HG03196 (cell line): ENCODE data around the gene GCLM.
A peak's percentile ranks its signal among the peaks of the same experiment; 100 is the strongest.
"Not testable (repeated sequence)": the region's sequence is repeated elsewhere in the genome, so short reads cannot be mapped to it uniquely, and the experiment has no call there.

Source experiments
- ATAC-seq: cut with Tn5 transposase; IDR thresholded peaks from one replicate; pipeline ENCODE4 v1.9.1; 2021; ENCODE audit not compliant: unreplicated experiment

GCLM gene, protein sequence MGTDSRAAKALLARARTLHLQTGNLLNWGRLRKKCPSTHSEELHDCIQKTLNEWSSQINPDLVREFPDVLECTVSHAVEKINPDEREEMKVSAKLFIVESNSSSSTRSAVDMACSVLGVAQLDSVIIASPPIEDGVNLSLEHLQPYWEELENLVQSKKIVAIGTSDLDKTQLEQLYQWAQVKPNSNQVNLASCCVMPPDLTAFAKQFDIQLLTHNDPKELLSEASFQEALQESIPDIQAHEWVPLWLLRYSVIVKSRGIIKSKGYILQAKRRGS

DNA sequence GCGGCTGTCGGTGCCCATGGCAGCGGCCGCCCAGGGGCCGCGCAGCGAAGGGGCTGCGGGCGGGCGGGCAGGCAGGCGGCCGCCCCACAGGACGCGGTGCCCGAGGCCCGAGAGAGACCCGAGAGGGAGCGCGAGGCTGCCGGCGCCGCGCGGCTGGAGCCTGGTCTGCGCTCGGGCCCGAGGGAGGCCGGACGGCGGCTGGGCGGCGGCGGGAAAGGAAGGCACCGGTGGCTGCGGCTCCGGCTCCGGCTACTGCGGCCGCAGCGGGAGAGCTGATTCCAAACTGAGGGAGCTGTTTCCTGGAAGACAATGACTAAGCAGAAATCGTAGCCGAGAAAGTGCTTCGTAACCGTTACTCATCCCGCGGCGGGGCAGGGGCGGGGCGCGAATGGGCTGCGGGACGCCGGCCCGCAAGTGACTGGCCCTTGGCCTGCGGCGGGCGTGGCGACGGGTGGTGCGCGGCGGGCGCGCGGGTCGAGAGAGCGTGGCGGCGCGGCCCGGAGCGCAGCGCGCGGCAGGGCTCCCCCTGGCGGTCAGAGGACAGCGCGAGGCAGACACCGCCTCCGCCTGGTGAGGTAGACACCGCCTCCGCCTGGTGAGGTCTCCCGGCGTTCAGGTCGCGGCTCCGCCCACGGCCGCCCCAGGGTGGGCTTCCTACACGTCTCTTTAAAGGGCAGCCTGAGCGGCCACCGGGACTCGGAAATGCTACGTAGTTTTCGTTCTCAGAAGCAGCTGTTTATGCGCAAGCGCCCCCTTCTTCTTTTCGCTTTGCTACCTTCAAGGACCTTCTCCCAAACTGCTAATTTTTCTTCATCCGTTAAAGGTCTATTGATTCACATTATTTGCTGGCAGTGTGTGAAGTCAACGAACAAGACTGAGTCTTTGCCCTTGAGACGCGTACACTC lies at the start of gene GCLM:
GCLM (minus strand) TSS at position 285 of the 905 bp plus-strand sequence; CDS start at position 18, 267 bp downstream.
- ATAC-seq: peak; percentile 97

DNA sequence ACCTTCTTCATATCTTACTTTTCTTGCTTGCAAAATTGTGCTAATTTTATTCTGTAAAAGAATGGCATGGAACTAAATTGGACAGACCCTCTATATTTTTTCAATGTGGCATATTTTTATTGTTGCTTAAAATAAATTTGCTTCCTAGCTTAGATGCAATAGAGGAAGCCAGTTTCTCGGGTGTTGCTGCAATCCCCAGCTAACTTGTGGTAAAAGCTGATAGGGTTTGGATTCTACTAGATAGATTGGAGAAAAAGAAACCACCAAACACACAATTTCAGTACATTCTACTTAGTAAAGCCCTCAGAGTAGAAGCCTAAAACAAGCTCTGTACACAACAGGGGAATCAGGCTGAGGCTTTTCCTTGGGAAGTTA lies 49.5 kb upstream of the GCLM start:
- no peak for ATAC-seq

GRCh38 chr1:93958032-93958725 lies 48.9 kb upstream of the GCLM start:
- ATAC-seq: no peak

DNA sequence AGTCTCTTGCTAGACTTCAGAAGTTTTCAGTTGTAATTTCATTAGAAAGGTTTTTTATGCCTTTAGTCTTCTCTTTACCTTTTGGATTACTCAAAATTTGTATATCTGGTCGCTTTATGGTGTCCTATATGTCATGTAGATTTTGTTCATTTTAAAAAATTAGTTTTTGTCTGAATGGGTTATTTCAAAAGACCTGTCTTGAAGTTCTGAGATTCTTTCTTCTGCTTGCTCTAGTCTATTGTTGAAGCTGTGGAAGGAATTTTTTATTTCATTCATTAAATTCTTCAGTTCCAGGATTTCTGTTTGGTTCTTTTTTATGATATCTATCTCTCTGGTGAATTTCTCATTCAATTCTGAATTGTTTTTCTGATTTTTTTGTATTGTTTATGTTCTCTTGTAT lies 46.5 kb upstream of the GCLM start:
- no peak for ATAC-seq

DNA sequence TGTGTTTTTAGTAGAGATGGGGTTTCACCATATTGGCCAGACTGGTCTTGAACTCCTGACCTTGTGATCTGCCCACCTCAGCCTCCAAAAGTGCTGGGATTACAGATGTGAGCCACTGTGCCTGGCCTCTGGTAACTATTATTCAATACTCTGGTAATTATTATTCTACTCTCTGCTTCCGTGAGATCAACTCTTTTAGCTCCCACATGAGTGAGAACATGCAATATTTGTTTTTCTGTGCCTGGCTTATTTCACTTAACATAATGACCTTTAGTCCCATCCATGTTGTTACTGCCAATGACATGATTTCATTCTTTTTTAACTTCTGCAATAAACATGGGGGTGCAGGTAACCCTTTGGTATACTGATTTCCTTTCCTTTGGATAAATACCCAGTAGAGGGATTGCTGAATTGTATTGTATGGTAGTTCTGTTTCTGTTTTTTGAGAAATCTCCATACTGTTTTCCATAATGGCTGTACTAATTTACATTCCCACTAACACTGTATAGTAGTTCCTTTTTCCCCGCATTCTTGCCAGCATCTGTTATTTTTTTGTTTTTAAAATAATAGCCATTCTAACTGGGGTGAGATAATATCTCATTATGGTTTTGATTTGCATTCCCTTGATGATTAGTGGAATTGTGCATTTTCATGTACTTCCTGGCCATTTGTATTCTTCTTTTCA lies 37.9 kb upstream of the GCLM start:
- not testable (repeated sequence) for ATAC-seq

GRCh38 chr1:93938461-93939145 lies 29.4 kb upstream of the GCLM start:
- ATAC-seq: no peak

DNA sequence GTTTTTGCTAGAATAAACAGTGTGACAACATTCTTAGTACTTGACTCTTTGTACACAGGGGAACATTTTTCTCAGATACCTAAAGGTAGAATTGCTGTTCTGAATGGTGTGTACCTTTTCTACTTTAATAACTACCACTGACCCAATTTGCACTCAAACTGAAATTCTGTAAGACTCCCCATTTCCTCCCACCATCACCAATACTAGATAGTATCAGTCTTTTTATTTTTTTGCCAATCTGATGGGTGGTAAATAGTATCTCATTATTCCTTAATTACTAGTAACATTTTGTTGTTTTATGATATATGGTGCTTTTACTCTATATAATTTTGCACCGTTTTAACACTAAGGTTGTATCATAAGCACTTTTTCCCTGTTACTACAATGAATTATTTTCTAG lies 28.8 kb upstream of the GCLM start:
- ATAC-seq: no peak

DNA sequence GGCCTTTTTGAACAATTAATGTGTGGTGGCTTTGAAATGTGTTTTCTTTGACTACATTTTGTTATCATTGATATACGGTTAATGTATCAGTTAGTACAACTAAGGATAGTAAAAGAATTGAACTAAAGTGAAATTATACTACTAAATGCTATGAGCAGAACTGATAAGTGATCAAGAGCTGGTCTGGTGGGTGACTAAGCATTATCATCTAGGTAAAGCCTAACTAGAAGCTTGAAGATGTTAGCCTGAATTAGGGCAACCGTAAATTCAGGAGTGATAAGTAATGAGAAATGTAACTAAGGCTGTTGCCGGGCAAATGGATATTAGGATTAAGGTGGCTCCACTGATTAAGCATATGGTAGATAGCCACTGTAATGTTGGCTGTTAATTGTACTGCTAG lies 16.0 kb upstream of the GCLM start:
- no peak for ATAC-seq

GRCh38 chr1:93919780-93920179 lies 10.6 kb upstream of the GCLM start:
- no peak for ATAC-seq

DNA sequence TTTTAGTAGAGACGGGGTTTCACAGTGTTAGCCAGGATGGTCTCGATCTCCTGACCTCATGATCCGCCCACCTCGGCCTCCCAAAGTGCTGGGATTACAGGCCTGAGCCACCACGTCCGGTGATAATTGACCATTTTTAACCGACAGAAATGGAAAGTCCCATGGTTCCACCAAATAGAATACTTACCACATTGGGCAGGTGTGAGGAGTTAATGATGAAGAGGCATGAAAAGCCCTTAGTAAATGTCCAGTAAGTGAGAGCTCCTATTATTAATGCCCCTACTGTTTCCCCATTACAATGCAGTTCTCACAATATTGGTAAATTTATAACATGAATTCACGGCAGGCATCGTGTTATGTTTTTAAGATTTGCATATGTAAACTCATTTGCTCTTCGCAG lies 8.1 kb upstream of the GCLM start:
- ATAC-seq: no peak

DNA sequence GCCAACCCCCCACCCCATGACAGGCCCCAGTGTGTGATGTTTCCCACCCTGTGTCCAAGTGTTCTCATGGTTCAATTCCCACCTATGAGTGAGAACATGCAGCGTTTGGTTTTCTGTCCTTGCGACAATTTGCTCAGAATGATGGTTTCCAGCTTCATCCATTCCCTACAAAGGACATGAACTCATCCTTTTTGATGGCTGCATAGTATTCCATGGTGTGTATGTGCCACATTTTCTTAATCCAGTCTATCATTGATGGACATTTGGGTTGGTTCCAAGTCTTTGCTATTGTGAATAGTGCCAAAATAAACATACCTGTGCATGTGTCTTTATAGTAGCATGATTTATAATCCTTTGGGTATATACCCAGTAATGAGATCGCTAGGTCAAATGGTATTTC lies 1.6 kb upstream of the GCLM start:
- not testable (repeated sequence) for ATAC-seq

GRCh38 chr1:93910305-93910704 lies 1.1 kb upstream of the GCLM start:
- ATAC-seq: no peak

DNA sequence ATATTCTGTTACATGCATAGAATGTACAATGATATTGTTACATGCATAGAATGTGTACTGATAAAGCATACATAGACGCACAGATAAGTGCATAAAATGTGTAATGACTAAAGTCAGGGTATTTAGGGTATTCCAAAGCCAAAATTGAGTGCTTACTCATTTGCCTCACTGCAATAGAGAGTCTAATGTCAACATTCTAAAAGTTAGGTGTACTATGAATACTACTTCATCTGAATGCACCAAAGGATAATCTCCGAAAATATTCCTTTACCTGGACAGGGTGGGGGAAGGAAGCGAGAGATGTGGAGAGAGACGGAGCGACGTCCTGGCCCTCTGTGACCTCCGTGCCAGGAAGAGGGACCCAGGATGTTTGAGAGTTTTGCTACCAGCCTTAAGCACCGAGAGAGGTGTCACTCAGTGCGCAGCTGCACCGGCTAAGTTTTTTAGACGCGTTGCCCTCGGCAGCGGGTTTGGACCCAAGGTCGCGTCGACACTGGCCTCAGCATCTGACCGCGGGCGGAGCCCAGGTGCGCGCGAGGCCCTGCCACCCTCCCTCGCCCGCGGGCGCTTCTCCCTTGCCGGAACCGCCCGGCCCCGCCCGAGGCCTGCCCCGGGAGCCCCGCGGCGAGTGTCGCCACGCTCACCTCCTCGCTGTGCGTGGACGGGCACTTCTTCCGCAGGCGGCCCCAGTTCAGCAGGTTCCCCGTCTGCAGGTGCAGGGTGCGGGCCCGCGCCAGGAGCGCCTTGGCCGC lies 660 bp downstream of the GCLM start:
- ATAC-seq: peak; percentile 42

- ATAC-seq: no peak
These were observed 1.5 kb downstream of the GCLM start for GRCh38 chr1:93907718-93908117.

- ATAC-seq: no peak
These were observed 2.8 kb downstream of the GCLM start for GRCh38 chr1:93906480-93906879.

- ATAC-seq: no peak
These were observed 3.5 kb downstream of the GCLM start for GRCh38 chr1:93905734-93906133.

DNA sequence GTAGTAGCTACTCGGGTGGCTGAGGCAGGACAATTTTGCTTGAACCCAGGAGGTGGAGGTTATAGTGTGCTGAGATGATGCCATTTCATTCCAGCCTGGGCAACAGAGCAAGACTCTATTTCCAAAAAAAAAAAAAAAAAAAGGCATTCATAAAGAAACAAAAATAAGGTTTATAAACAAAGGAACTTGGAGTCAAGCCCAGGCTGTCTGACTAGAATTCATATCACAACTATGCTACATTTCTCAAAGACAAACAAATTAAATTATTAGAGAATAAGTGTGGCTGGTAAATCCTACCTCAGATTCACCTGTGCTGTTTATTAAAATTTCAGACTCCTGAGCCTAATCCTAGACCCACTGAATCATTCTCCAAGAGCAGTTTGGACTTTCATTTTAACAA lies 4.2 kb downstream of the GCLM start:
- no peak for ATAC-seq

DNA sequence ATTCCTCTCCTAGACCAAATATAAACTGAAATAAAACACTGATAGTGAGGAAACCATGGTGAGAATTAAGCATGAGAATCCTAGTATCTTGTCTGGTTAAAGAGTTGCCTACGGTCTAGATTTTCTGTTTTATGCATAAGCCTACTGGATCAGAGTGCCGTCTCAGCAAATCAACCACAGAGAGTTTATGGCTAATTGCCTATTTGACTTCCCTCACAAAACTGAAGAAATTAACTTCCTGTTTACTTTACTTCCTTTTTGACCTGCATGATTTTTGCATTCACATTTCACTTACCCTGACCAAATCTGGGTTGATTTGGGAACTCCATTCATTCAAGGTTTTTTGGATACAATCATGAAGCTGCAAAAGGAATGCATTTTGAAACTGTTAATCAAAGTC lies 5.0 kb downstream of the GCLM start:
- no peak for ATAC-seq

DNA sequence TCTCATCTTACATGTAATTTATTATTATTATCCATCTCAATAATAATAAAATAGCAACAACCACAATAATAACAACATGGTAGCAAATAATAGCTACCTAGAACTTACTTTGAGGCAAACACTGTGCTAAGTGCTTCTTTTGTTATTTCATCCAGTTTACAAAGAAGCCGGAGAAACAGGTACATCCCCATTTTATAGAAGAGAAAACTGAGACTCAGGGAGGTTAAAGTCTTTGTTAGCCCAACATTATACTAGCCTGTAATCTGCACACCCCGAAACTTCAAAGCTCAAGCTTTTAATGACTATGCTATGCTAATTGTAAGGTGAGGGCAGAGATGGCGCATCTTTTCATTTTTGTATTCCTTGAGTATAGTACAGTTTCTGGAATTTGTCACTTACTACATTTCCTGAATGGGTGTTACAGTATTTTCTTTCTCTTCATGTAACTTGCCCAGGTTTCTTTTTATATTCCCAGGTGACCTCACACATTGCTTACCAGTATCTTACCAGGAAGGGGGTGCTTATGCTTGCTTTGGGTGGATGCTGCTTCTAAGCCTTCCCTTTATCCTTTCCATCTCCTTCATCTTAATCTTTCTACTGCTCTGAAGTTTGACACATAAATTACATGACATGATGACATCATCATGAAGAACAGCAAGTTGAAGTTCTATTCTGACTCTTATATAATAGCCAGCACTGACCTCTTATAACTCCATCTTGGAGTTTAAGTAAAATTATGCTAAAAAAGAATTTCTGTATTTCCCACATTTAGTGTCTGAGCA lies 8.3 kb downstream of the GCLM start:
- ATAC-seq: no peak
